H1 (cell line): Measurements from ENCODE around the gene OVCH2. TPM values are rescaled to one million over a fixed set of nuclear protein-coding genes. Genes with fewer than 3 reads are reported as not detected.

ENCODE experiments used
- CTCF ChIA-PET: fragments of 300-600 bp; sonication (Branson Sonifier 250); formaldehyde crosslinking; loops from one replicate; lab custom pipeline; 2021; ENCODE audit not compliant: partially characterized antibody; lab: Charles Lee
- POLR2A ChIA-PET: fragments of 300-600 bp; sonication (Branson Sonifier 250); formaldehyde crosslinking; loops from one replicate; lab custom pipeline; 2021; ENCODE audit warnings: inconsistent platforms; ENCODE audit not compliant: partially characterized antibody; lab: Charles Lee
- DNase-seq, 2 experiments: peaks; one replicate each; pipeline versions ENCODE4 v3.0.0 to v3.0.0-alpha.2; 2010 to 2022; ENCODE audit warnings: low spot score in 2 of 2, low read depth in 1 of 2, mixed read lengths in 1 of 2
- FAIRE-seq: peaks from 2 replicates; lab custom pipeline; 2011; peaks lifted over from hg19 to GRCh38; lab: Jason Lieb, UNC
- H2AFZ ChIP-seq: 2 replicates; pipeline ENCODE4 v1.8.1; 2012; ENCODE audit warnings: low read length, inconsistent platforms
- H2AK5ac ChIP-seq: 2 replicates; pipeline ENCODE4 v1.6.1; 2013; ENCODE audit warnings: low read depth, low read length
- H2BK120ac ChIP-seq: replicated peaks from 2 replicates; pipeline ENCODE3; 2013; ENCODE audit warnings: low read depth, low read length, inconsistent platforms
- H2BK12ac ChIP-seq: 2 replicates; pipeline ENCODE4 v1.6.1; 2013; ENCODE audit warnings: low read depth, low read length
- H2BK15ac ChIP-seq: 2 replicates; pipeline ENCODE4 v1.6.1; 2013; ENCODE audit warnings: low read length
- H2BK20ac ChIP-seq: 2 replicates; pipeline ENCODE4 v1.6.1; 2013; ENCODE audit warnings: low read length
- H2BK5ac ChIP-seq: 2 replicates; pipeline ENCODE4 v1.6.1; 2013; ENCODE audit warnings: low read depth, low read length
- H3K14ac ChIP-seq: 2 replicates; pipeline ENCODE4 v1.6.1; 2013; ENCODE audit warnings: inconsistent platforms; ENCODE audit not compliant: insufficient read length
- H3K18ac ChIP-seq: 2 replicates; pipeline ENCODE4 v1.6.1; 2013; ENCODE audit warnings: low read length; ENCODE audit errors: extremely low read depth
- H3K23ac ChIP-seq: 2 replicates; pipeline ENCODE4 v1.6.1; 2013; ENCODE audit warnings: inconsistent platforms; ENCODE audit not compliant: insufficient read length
- H3K23me2 ChIP-seq: 2 replicates; pipeline ENCODE4 v1.6.1; 2013; ENCODE audit warnings: low read depth, low read length
- H3K27ac ChIP-seq: 2 replicates; pipeline ENCODE4 v1.6.1; 2011; ENCODE audit warnings: low read depth, low read length, inconsistent platforms
- H3K27me3 ChIP-seq, 4 experiments: replicated peaks in 1 of 4; 1 replicate in 1 of 4; 2 replicates in 3 of 4; pipeline versions ENCODE4 v1.6.1 to v1.8.1; 2011 to 2013; ENCODE audit warnings: low read length in 3 of 4, mild to moderate bottlenecking in 3 of 4, inconsistent platforms in 2 of 4, mixed read lengths in 2 of 4, moderate library complexity in 1 of 4; ENCODE audit not compliant: control insufficient read depth in 3 of 4, insufficient read depth in 3 of 4; ENCODE audit errors: extremely low read depth in 1 of 4
- H3K36me3 ChIP-seq, 4 experiments: 2 replicates each; pipeline versions ENCODE4 v1.6.1 to v1.8.1; 2011 to 2013; ENCODE audit warnings: mild to moderate bottlenecking in 4 of 4, low read length in 3 of 4, moderate library complexity in 2 of 4, control low read depth in 1 of 4, inconsistent platforms in 1 of 4; ENCODE audit not compliant: insufficient read depth in 4 of 4, control insufficient read depth in 2 of 4
- H3K4ac ChIP-seq: replicated peaks from 2 replicates; pipeline ENCODE3; 2013; ENCODE audit warnings: low read length, low read depth, mixed read lengths, inconsistent platforms; ENCODE audit not compliant: insufficient read length
- H3K4me1 ChIP-seq, 4 experiments: replicated peaks in 1 of 4; 1 replicate in 1 of 4; 2 replicates in 3 of 4; pipeline versions ENCODE4 v1.6.1 to v1.8.1; 2011 to 2013; ENCODE audit warnings: low read length in 3 of 4, inconsistent platforms in 2 of 4, mixed read lengths in 1 of 4; ENCODE audit not compliant: insufficient read depth in 4 of 4, control insufficient read depth in 3 of 4
- H3K4me2 ChIP-seq, 2 experiments: 2 replicates each; pipeline versions ENCODE4 v1.6.1 to v1.8.1; 2011 to 2013; ENCODE audit warnings: low read depth in 2 of 2, low read length in 2 of 2, control low read depth in 1 of 2, inconsistent platforms in 1 of 2, mild to moderate bottlenecking in 1 of 2; ENCODE audit not compliant: insufficient read depth in 1 of 2
- H3K4me3 ChIP-seq, 4 experiments: fragments of 200-600, 300-600 bp in 1 of 4; sonication (generic), shearing (Covaris generic), sonication (Bioruptor Twin) in 1 of 4; 2 replicates each; pipeline versions ENCODE4 v1.5.1 to v1.8.1; 2011 to 2016; ENCODE audit warnings: low read length in 4 of 4, low read depth in 3 of 4, control low read depth in 2 of 4, inconsistent platforms in 2 of 4, mild to moderate bottlenecking in 2 of 4, mixed read lengths in 1 of 4, moderate library complexity in 1 of 4; ENCODE audit not compliant: insufficient read depth in 2 of 4; ENCODE audit errors: extremely low read depth in 1 of 4
- H3K56ac ChIP-seq: replicated peaks from 2 replicates; pipeline ENCODE3; 2013; ENCODE audit warnings: low read depth, mild to moderate bottlenecking, mixed read lengths, low read length, inconsistent platforms; ENCODE audit not compliant: insufficient read length
- H3K79me1 ChIP-seq: 2 replicates; pipeline ENCODE4 v1.6.1; 2013; ENCODE audit warnings: low read depth, low read length, control low read depth
- H3K79me2 ChIP-seq, 2 experiments: 2 replicates each; pipeline versions ENCODE4 v1.6.1 to v1.8.1; 2012 to 2013; ENCODE audit warnings: low read length in 2 of 2, mild to moderate bottlenecking in 2 of 2, inconsistent platforms in 1 of 2; ENCODE audit not compliant: insufficient read depth in 2 of 2, control insufficient read depth in 1 of 2
- H3K9ac ChIP-seq, 4 experiments: replicated peaks in 1 of 4; 1 replicate in 1 of 4; 2 replicates in 3 of 4; pipeline versions ENCODE4 v1.6.1 to v1.8.1; 2011 to 2013; ENCODE audit warnings: low read depth in 3 of 4, low read length in 3 of 4, control low read depth in 2 of 4, mild to moderate bottlenecking in 2 of 4, moderate library complexity in 2 of 4, inconsistent platforms in 1 of 4; ENCODE audit errors: extremely low read depth in 1 of 4
- H3K9me3 ChIP-seq, 2 experiments: 2 replicates each; pipeline versions ENCODE4 v1.6.1 to v1.8.1; 2012 to 2013; ENCODE audit warnings: mild to moderate bottlenecking in 2 of 2, moderate library complexity in 2 of 2, control low read depth in 1 of 2, inconsistent platforms in 1 of 2, low read depth in 1 of 2, low read length in 1 of 2, mixed read lengths in 1 of 2; ENCODE audit not compliant: insufficient read depth in 2 of 2
- H4K20me1 ChIP-seq, 2 experiments: replicated peaks in 1 of 2; 2 replicates each; pipeline versions ENCODE3 to v1.8.1; 2011 to 2013; ENCODE audit warnings: inconsistent platforms in 2 of 2, low read length in 2 of 2, mild to moderate bottlenecking in 1 of 2; ENCODE audit not compliant: insufficient read depth in 2 of 2, control insufficient read depth in 1 of 2
- H4K5ac ChIP-seq: 2 replicates; pipeline ENCODE4 v1.6.1; 2013; ENCODE audit warnings: low read length, low read depth, mixed read lengths, inconsistent platforms; ENCODE audit not compliant: insufficient read length
- H4K8ac ChIP-seq: 2 replicates; pipeline ENCODE4 v1.8.0; 2013; ENCODE audit warnings: mild to moderate bottlenecking, moderate library complexity, low read length, inconsistent platforms; ENCODE audit not compliant: insufficient read depth; ENCODE audit errors: extremely low read depth
- H4K91ac ChIP-seq: replicated peaks from 2 replicates; pipeline ENCODE3; 2013; ENCODE audit warnings: low read length, mixed read lengths, inconsistent platforms; ENCODE audit not compliant: insufficient read length
- WGBS, 2 experiments: shearing (Covaris generic) in 1 of 2; methylation state at CpG; one replicate each; pipeline versions ENCODE4 v1.1.6 to v1.1.7; 2013 to 2015; ENCODE audit warnings: low lambda C conversion rate in 2 of 2, mixed read lengths in 2 of 2, inconsistent platforms in 1 of 2, low coverage in 1 of 2, missing lambda C conversion rate in 1 of 2; ENCODE audit not compliant: insufficient replicate concordance in 2 of 2, insufficient coverage in 1 of 2, insufficient read length in 1 of 2; ENCODE audit errors: extremely low coverage in 1 of 2, missing lambda C conversion rate in 1 of 2; 5-methylcytosine and 5-hydroxymethylcytosine counted together
- polyA plus RNA-seq, 7 experiments: library from polyadenylated mRNA; depleted of rRNA in 3 of 7; stranded (reverse) in 5 of 7; unstranded in 2 of 7; fragments of >200 nt in 5 of 7; fragments of 200-250 nt in 2 of 7; gene quantifications; 1 replicate in 5 of 7; 2 replicates in 1 of 7; 4 replicates in 1 of 7; pipeline versions ENCODE4 v1.2.1 to v1.2.3, GENCODE V29; 2011 to 2013; ENCODE audit warnings: missing spikeins in 2 of 7, mixed read lengths in 2 of 7
- total RNA-seq: library from RNA; stranded (reverse); fragmentation: NEBNext Ultra II Directional; extraction: Animal tissue kit (Norgen Biotek cat#: 25700); gene quantifications from 2 replicates; pipeline ENCODE4 v1.2.1, GENCODE V29; 2021

The OVCH2 gene
- total and polyA plus RNA-seq, 2 of the 8 experiments (the other 6 are each of a cell fraction or from before 2014, with no cell fraction given), result 0.03 to 1.1 TPM

- no peak overlapping the region for H3K18ac ChIP-seq
- H3K4me3 ChIP-seq, result no peak overlapping the region
- POLR2A ChIA-PET, result interaction anchor here (0.9 to 1.4 kb wide), 5 partner anchors 8 to 142 kb away, joined by 3 to 7 read pairs (median 4); no protein-coding TSS in a partner anchor
- no peaks in the 10 kb centered on the region for H3K27me3 ChIP-seq
- H3K79me2 ChIP-seq, result no peaks in the 10 kb centered on the region
- no peaks in the 10 kb centered on the region; a peak in 1 of 8 replicates for H3K36me3 ChIP-seq
- no peaks in the 10 kb centered on the region for H3K9me3 ChIP-seq
- no peak overlapping the region for H2BK20ac ChIP-seq
- H3K56ac ChIP-seq, result no peak overlapping the region
- H3K27ac ChIP-seq, result no peak overlapping the region
- H2BK15ac ChIP-seq, result no peak overlapping the region
- no peaks in the 10 kb centered on the region for H4K20me1 ChIP-seq
- no peak overlapping the region for H3K9ac ChIP-seq
- H3K14ac ChIP-seq, result no peak overlapping the region
- H4K91ac ChIP-seq, result no peak overlapping the region
- no peak overlapping the region for H2BK120ac ChIP-seq
- no peak overlapping the region for H3K4me2 ChIP-seq
- 91% methylated on average over 11 of the region's 11 CpGs; no CpG with 5 or more reads in 1 of the 2 experiments for WGBS, 2 experiments
- no peak overlapping the region for H4K5ac ChIP-seq
- 0 out of 2 replicates have a peak overlapping the region, but pooled peaks have one; percentile 20 for H4K8ac ChIP-seq
- H2AFZ ChIP-seq, result no peak overlapping the region
- no peak overlapping the region for H3K23ac ChIP-seq
- H2BK5ac ChIP-seq, result no peak overlapping the region
- H2BK12ac ChIP-seq, result peak overlapping the region; percentile 60; the same call in 1 of the 2 replicates
- H2AK5ac ChIP-seq, result no peak overlapping the region
- no peak for DNase-seq
- no peak overlapping the region for H3K4ac ChIP-seq
- CTCF ChIA-PET, result interaction anchor here (0.6 to 16.4 kb wide), 46 partner anchors 8 to 794 kb away, joined by 3 to 325 read pairs (median 5); partner anchors contain the start of genes OR10A2 and PPFIBP2
- FAIRE-seq, result no peak
- H3K23me2 ChIP-seq, result no peaks in the 10 kb centered on the region
- H3K4me1 ChIP-seq, result no peaks in the 10 kb centered on the region
- no peaks in the 10 kb centered on the region for H3K79me1 ChIP-seq
These were observed 49.6 kb downstream of the OVCH2 start for GRCh38 chr11:7656704-7657103.
